ENCODE data around the gene ERN1. TPM values are rescaled to one million over a fixed set of nuclear protein-coding genes. Genes with fewer than 3 reads are reported as not detected.
A peak's percentile ranks its signal among the peaks of the same experiment; 100 is the strongest.

ERN1 gene
- total RNA-seq, 1 donor = 13.3 TPM

- DNase-seq (ENCODE audit: low read depth) = no peak
- H3K4me3 ChIP-seq (ENCODE audit: low read depth, low read length) = no peak overlapping the region
- no peak for TF ChIP-seq CTCF (IDR thresholded peaks at IDR 0.05; ENCODE audit: insufficient read depth, low read length)
Measured at GRCh38 chr17:64139542-64139941, 9.6 kb upstream of the ERN1 start.

GRCh38 chr17:64138441-64138840 is 8.5 kb upstream of the ERN1 start:
- TF ChIP-seq CTCF (IDR thresholded peaks at IDR 0.05; ENCODE audit: insufficient read depth, low read length) = no peak
- DNase-seq (ENCODE audit: low read depth) = no peak
- no peak overlapping the region for H3K4me3 ChIP-seq (ENCODE audit: low read depth, low read length)

GRCh38 chr17:64135000-64135399 is 5.1 kb upstream of the ERN1 start:
- DNase-seq (ENCODE audit: low read depth) = no peak
- no peak for TF ChIP-seq CTCF (IDR thresholded peaks at IDR 0.05; ENCODE audit: insufficient read depth, low read length)
- no peak overlapping the region for H3K4me3 ChIP-seq (ENCODE audit: low read depth, low read length)

- no peak for TF ChIP-seq CTCF (IDR thresholded peaks at IDR 0.05; ENCODE audit: insufficient read depth, low read length)
- no peak overlapping the region for H3K4me3 ChIP-seq (ENCODE audit: low read depth, low read length)
- DNase-seq (ENCODE audit: low read depth) = no peak
Measured at GRCh38 chr17:64134216-64134970, 4.4 kb upstream of the ERN1 start.

- H3K4me3 ChIP-seq (ENCODE audit: low read depth, low read length) = no peak overlapping the region
- TF ChIP-seq CTCF (IDR thresholded peaks at IDR 0.05; ENCODE audit: insufficient read depth, low read length) = peak; percentile 58
- DNase-seq (ENCODE audit: low read depth) = peak; percentile 81
Measured at GRCh38 chr17:64133546-64134215, 3.7 kb upstream of the ERN1 start.

- H3K4me3 ChIP-seq (ENCODE audit: low read depth, low read length) = no peak overlapping the region
- DNase-seq (ENCODE audit: low read depth) = no peak
- no peak for TF ChIP-seq CTCF (IDR thresholded peaks at IDR 0.05; ENCODE audit: insufficient read depth, low read length)
Measured at GRCh38 chr17:64131606-64132270, 1.8 kb upstream of the ERN1 start.

All from fibroblast of the aortic adventitia (primary cell).